ENCODE measurements around the gene QPCTL.
"Not testable (repeated sequence)": the region's sequence is repeated elsewhere in the genome, so short reads cannot be mapped to it uniquely, and the experiment has no call there.

The QPCTL gene

GRCh38 chr19:45677351-45678230, 14.9 kb upstream of the QPCTL start:
- peak; percentile 94 for DNase-seq

GRCh38 chr19:45681391-45682015, 11.0 kb upstream of the QPCTL start:
- peak; percentile 89 for DNase-seq

GRCh38 chr19:45682117-45682516, 10.3 kb upstream of the QPCTL start:
- no peak for DNase-seq

- DNase-seq, result no peak
Observed at GRCh38 chr19:45682908-45683307, 9.6 kb upstream of the QPCTL start.

- DNase-seq, result not testable (repeated sequence)
Observed at GRCh38 chr19:45685045-45685444, 7.4 kb upstream of the QPCTL start.

GRCh38 chr19:45687599-45687998, 4.9 kb upstream of the QPCTL start:
- DNase-seq, result no peak

- DNase-seq, result peak; percentile 98
Observed at GRCh38 chr19:45691516-45692186, 815 bp upstream of the QPCTL start, which contains the start of gene SNRPD2. SNRPD2 (minus strand) TSS chr19:45691953; CDS start chr19:45691888, 65 bp downstream.

GRCh38 chr19:45693106-45693788, 781 bp downstream of the QPCTL start:
- peak; percentile 89 for DNase-seq

- no peak for DNase-seq
Observed at GRCh38 chr19:45701676-45702075, 9.2 kb downstream of the QPCTL start.

GRCh38 chr19:45705115-45705514, 12.6 kb downstream of the QPCTL start:
- no peak for DNase-seq

GRCh38 chr19:45705710-45706415, 13.4 kb downstream of the QPCTL start:
- DNase-seq, result no peak

- no peak for DNase-seq
Observed at GRCh38 chr19:45710356-45711130, 18.1 kb downstream of the QPCTL start.

GRCh38 chr19:45711851-45712698, 19.6 kb downstream of the QPCTL start:
- DNase-seq, result no peak

GRCh38 chr19:45712699-45713067, 20.2 kb downstream of the QPCTL start:
- DNase-seq, result no peak

- DNase-seq, result no peak
Observed at GRCh38 chr19:45713141-45713540, 20.7 kb downstream of the QPCTL start.

- DNase-seq, result no peak
Observed at GRCh38 chr19:45715139-45715538, 22.7 kb downstream of the QPCTL start.

- peak; percentile 35 for DNase-seq
Observed at GRCh38 chr19:45716359-45717130, 24.1 kb downstream of the QPCTL start.

GRCh38 chr19:45717131-45717982, 24.9 kb downstream of the QPCTL start:
- peak; percentile 100 for DNase-seq

Measured in hematopoietic multipotent progenitor cell treated with erythropoietin and hydrocortisone succinate and interleukin-3 and kit ligand, for 4 days (in vitro differentiated cells).